GM18505 (cell line): ENCODE measurements around the gene SEPSECS.

Experiments
- ATAC-seq: cut with Tn5 transposase; IDR thresholded peaks from one replicate; pipeline ENCODE4 v1.9.1; 2021; ENCODE audit not compliant: unreplicated experiment
- POLR2A ChIP-seq: IDR thresholded peaks from 4 replicates; pipeline ENCODE4 v1.6.1; 2011; ENCODE audit warnings: borderline replicate concordance; ENCODE audit not compliant: insufficient read depth, insufficient read length; ENCODE audit errors: extremely low read depth

SEPSECS gene

DNA sequence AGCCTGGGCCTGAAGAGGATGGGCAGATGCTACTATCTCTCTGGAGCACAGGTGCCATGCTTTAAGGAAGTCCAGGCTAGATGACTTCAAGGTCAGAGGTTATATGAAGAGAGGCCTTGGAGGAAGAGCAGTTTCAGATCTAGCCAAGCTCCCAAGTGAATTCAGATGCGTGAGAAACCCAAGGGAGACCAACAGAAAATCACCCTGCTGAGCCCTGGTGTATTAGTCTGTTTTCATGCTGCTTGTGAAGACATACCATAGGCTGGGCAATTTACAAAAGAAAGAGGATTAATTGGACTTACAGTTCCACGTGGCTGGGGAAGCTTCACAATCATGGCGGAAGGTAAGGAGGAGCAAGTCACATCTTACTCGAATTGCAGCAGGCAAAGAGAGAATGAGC lies 81.7 kb downstream of the SEPSECS start:
- no peak for TF ChIP-seq POLR2A
- no peak for ATAC-seq

DNA sequence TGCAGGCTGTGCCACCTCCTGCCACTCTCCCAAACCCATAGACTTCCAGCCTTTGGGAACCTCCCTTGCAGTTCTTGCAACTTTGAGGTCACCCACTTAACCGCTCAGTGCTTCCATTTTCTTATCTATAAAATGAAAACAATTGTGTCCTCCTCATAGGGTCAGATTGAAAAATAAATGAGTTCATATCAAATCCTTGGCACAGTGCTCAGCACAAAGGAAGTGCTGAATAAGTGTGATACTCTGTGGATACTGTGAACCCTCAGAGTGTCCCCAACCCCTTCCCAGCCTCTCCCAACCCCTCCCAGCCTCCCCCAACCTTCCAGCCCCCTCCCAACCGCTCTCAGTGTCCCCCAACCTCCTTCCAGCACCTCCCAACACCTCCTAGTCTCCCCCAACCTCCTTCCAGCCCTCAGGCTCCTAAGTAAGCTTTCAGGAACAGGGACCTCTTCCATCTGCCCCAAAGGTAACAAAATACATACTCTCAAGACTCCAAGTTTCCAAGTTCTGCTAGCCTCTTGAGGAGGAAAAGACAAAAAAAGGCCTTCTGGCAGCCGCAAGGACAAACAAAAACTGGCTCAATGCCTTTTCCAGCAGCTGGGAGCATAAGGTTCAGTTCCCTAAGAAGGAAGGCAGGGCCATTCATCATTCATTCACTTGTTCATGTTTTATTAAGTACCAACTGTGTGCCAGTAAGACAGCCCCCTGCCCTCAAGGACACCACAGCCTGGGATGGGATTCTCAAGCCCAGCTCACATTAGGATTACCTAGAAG lies 83.4 kb downstream of the SEPSECS start:
- TF ChIP-seq POLR2A = no peak
- no peak for ATAC-seq

DNA sequence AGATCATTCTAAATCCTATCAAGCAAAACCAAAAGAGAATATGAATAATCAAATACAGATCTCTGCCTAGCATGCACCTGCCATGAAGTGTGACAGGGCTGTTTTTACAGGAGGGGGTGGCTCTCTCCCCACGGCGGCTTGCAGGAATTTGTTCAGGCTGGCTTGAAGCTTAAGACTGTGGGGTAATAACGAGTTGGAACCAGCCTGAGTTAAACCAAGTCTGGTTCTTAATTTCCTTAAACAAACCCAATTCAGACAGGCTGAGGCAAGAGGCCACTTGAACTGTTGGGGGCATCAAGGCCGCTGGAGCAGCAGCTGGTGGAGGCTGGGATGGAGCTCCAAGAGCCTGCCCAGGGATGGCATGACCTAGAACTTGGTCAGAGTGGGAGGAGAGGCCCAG lies 84.4 kb downstream of the SEPSECS start:
- no peak for TF ChIP-seq POLR2A
- no peak for ATAC-seq

DNA sequence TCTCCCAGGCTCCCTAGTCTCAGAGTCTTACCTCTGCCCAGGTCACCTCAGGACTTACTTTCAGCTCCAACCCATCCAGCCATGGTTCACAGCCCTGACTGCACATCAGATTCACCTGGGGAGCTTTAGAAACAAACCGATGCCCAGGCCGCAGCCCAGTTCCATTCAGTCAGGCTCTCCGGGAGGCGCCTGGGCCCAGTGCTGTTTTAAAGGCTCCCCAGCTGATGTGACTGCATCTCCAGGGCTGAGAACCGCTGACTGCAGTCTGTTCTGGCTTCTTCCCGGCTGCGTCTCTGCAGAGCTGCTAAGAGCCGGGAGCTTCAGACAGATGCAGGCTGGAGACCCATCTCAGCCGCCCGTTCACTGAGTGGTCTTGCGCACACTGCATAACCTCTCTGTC lies 85.1 kb downstream of the SEPSECS start:
- no peak for ATAC-seq
- TF ChIP-seq POLR2A = no peak

DNA sequence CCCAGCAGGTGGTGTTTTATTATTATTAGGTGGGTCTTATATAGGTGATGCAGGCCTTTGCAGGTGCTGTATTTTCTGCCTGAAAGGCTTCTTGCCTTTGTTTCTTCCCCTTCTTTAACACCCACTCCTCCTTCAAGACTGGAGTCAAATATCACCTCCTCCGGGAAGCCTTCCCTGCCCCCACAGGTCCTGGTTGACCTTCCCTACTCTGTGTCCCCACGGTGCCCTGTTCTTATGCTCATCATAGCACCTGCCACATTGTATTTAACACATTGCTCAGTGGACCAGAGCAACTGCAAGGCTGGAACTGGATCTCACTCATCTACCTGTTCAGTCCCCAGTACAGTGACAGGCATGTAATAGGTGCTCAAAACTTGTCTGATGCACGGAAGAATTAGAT lies 89.7 kb downstream of the SEPSECS start:
- TF ChIP-seq POLR2A = no peak
- ATAC-seq = no peak
